HG02852 (cell line): ENCODE measurements around the gene SCT.

Experiments
- ATAC-seq: cut with Tn5 transposase; IDR thresholded peaks from one replicate; pipeline ENCODE4 v1.9.1; 2021; ENCODE audit warnings: mild to moderate bottlenecking, moderate library complexity; ENCODE audit not compliant: unreplicated experiment

SCT gene

DNA sequence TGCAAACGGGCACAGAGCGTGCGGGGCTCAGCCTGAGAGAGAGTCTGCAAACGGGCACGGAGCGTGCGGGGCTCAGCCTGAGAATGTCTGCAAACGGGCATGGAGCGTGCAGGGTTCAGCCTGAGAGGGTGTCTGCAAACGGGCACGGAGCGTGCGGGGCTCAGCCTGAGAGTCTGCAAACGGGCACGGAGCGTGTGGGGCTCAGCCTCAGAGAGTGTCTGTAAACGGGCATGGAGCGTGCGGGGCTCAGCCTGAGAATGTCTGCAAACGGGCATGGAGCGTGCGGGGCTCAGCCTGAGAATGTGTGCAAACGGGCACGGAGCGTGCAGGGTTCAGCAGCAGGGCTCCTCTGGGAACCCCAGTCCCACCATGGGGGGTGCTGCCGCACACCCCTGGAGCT, 37.2 kb downstream of the SCT start:
- no peak for ATAC-seq

- ATAC-seq, result no peak
Measured at GRCh38 chr11:587978-588380, 39.0 kb downstream of the SCT start.

GRCh38 chr11:587546-587945, 39.4 kb downstream of the SCT start:
- no peak for ATAC-seq

DNA sequence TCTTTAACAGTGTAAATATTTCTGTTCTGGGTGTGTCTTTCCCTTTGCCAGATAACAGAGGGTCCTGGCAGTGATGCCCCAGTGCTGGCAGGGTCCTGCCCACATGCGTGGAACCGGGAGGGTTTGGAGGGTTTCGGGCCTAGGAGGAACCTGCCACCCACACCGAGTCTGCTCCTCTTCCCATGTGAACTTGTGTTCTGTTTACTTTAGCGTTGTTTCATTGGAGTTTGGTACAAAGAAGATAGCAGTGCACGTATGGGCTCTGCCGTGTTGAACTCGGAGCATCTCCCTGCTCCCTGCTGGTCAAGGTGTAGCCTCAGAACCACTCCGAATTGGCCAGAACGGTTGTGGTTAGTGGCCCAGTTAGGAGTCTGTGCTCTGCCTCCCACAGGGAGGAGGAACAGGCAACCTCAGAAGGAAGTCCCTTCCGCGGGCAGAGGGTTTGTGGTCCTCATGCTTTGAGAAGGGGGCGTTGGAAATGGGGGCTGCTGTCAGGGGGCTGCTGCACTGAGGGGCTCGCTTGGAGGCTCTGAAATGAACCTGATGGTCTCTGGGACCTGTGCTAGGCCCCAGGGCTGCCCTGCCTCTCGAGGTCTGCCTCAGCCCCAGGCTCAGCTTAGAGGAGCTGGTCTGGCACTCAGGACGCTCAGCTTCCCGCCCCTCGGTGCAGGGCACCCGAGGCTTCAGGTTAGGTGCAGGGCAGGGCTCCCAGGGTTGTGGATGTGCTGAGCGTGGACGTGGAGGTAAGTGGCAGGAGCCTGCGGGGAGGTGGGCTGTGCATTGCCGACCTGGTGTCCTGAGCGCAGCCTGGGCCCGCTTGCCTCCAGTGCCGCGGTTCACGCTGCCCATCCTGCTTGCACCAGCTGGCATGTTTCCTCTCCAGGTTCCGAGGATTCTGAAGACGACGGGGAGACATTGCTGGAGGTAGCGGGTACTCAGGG, 40.3 kb downstream of the SCT start:
- no peak for ATAC-seq

- no peak for ATAC-seq
Measured at GRCh38 chr11:584287-584686, 42.7 kb downstream of the SCT start.

DNA sequence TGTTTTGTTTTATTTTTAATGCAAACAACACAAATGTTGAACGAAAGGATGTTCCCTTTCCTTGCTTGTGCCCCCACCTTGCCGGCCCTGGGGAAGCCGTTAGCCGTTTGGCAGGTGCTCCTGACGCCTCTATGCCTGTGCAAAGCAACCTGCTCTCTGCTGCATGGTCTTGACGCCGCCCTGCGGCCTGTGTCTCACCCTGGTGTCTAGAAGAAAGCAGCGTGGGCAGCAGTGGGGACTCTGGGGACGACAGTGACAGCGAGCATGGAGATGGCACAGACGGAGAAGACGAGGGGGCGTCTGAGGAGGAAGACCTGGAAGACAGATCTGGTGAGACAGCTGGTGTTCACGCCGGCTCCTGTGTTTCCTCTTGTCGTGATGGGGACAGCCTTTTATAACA, 45.2 kb downstream of the SCT start:
- no peak for ATAC-seq

- ATAC-seq, result no peak
Measured at GRCh38 chr11:581342-581741, 45.6 kb downstream of the SCT start.

DNA sequence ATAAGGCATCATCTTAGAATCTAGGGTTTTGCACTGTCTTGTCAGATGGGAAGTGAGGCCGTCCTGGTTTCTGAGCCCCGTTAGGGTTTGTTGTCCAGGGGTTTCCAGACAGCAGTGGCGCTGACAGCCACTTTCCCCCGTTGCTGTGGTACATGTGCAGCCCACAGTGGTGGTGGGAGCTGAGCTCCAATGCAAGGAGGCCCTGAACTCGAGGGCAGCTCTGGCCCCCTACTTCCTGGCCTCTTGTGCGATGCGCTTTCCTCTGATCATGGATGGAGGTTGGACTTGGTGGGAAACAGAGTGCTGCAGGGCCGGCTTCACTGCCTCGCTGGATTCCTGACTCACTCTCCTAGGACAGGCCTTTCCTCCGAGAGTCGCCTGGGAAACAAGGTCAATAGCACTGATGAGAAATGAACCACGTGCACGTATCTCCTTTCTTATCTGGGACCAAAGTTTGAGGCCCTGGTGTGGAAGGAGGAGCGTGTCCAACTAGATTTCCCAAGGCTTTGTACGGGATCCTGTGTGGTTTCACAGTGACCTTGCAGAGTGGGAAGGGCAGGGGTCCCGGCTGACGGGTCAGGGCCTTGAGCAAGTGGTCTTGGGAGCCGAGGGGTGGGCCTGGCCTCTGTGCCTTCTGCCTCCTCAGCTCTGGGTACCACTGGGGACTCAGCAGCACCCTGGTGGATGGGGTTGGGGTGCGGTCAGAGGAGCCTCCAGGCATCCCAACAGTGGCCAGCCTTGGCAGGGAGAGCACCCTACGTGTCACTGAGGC, 47.0 kb downstream of the SCT start:
- ATAC-seq, result no peak

- no peak for ATAC-seq
Measured at GRCh38 chr11:578276-579035, 48.5 kb downstream of the SCT start.

DNA sequence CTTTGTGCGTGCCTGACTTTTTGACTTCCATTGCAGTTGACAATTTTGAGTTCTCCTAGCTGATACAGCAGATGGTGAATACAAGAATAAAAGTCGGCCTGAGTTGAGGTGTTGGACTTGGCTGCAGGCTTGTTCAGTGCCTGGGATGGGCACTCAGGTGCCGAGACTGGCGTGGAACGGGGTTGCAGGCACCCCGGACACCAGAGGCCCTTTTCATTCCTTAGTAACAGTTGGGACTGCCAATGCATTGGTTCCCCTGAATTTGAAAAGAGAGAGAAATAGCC, 49.4 kb downstream of the SCT start:
- no peak for ATAC-seq

- no peak for ATAC-seq
Measured at GRCh38 chr11:576811-577610, 50.0 kb downstream of the SCT start.
